ENCODE results near the gene KIF3B.

KIF3B gene

DNA sequence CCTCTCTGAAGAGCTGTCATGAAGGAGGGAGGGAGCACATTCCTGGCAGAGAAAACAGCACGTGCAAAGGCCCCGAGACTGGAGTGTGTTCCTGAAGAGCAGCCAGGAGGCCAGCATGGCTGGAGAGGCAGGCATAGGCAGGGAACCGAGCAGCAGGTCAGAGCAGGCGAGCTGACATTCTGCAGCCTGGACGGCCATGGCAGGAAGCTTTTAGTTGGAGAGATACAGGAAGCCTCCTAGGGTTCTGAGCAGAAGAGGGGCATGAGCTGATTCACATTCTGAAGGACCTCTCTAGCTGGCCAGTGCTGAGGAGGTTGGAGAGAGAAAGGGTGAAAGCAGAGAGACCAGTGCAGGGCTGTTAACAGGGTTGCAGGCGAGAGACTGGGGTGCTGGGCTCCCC, 40.0 kb upstream of the KIF3B start:
- H2AFZ ChIP-seq (ENCODE audit: low read length), result no peak overlapping the region
- H3F3A ChIP-seq (ENCODE audit: insufficient read depth, low read length), result no peaks in the 10 kb centered on the region
- H3K9me3 ChIP-seq (ENCODE audit: low read length), result no peaks in the 10 kb centered on the region
- no peak overlapping the region for H3K4me2 ChIP-seq (ENCODE audit: low read length)
- H3K4me1 ChIP-seq (ENCODE audit: insufficient read depth, low read length, severe bottlenecking), result no peaks in the 10 kb centered on the region
- H4K20me1 ChIP-seq (ENCODE audit: insufficient read depth, low read length), result no peaks in the 10 kb centered on the region
- TF ChIP-seq, protein P1, sequence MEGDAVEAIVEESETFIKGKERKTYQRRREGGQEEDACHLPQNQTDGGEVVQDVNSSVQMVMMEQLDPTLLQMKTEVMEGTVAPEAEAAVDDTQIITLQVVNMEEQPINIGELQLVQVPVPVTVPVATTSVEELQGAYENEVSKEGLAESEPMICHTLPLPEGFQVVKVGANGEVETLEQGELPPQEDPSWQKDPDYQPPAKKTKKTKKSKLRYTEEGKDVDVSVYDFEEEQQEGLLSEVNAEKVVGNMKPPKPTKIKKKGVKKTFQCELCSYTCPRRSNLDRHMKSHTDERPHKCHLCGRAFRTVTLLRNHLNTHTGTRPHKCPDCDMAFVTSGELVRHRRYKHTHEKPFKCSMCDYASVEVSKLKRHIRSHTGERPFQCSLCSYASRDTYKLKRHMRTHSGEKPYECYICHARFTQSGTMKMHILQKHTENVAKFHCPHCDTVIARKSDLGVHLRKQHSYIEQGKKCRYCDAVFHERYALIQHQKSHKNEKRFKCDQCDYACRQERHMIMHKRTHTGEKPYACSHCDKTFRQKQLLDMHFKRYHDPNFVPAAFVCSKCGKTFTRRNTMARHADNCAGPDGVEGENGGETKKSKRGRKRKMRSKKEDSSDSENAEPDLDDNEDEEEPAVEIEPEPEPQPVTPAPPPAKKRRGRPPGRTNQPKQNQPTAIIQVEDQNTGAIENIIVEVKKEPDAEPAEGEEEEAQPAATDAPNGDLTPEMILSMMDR (IDR thresholded peaks at IDR 0.05; ENCODE audit: low read length), result no peak
- no peak for TF ChIP-seq EZH2 (IDR thresholded peaks at IDR 0.05; ENCODE audit: borderline replicate concordance, low read length)
- H3K27ac ChIP-seq (ENCODE audit: low read depth, low read length, poor library complexity, severe bottlenecking), result no peak overlapping the region
- no peak overlapping the region for H3K9ac ChIP-seq (ENCODE audit: low read length)
- H3K27me3 ChIP-seq (ENCODE audit: insufficient read depth, low read length), result no peaks in the 10 kb centered on the region
- no peaks in the 10 kb centered on the region for H3K9me2 ChIP-seq (ENCODE audit: low read depth, low read length)
- H3K36me3 ChIP-seq (ENCODE audit: insufficient read depth, low read length), result peaks cover 46% of the 10 kb centered on the region
- no peak overlapping the region for H3K4me3 ChIP-seq (ENCODE audit: low read depth, low read length, poor library complexity, severe bottlenecking)
- no peaks in the 10 kb centered on the region for H3K79me2 ChIP-seq (ENCODE audit: insufficient read depth, low read length)

DNA sequence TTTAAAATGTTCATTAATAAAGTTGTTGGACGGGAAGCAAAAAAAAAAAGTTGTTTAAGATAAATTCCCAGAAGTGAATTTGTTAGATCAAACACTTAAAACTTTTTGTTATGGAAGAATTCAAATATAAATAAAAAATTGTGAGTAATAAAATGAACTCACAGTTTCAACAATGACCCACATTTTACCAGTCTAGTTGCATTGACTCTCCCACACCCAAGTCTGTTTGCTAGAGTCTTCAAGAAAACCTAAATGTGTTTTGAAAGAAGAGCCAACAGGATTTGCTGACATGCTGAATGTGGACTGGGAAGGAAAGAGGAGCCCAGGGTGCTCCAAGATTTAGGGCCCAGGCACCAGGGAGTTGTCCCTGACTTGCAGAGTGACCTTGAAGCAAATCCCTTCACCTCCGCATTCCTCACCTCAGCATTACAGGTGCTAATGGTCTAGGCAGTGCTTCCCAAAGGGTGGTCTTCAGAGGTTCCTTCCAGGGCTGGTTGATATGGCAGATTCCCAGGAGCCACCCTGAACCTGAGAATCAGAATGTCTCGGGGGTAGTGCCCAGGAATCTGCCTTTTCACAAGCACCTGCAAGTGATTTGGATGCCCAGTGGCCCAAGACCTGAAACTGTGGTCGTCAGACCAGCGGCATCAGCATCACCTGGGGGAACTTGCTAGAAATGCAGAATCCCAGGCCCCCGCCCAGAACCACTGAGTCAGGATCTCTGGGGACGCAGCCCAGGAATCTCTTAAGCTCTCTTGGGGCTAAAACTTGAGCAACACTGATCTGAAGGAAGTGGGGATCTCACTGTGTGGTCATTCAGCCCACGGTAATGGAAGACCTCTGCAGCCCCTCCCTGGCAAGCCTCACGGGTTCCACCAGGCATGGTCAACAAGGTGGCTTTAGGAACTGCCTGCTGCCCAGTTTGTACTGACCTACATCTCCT, 38.7 kb upstream of the KIF3B start:
- no peak overlapping the region for H2AFZ ChIP-seq (ENCODE audit: low read length)
- no peak overlapping the region for H3K27ac ChIP-seq (ENCODE audit: low read depth, low read length, poor library complexity, severe bottlenecking)
- H3K9me3 ChIP-seq (ENCODE audit: low read length), result no peaks in the 10 kb centered on the region
- H4K20me1 ChIP-seq (ENCODE audit: insufficient read depth, low read length), result no peaks in the 10 kb centered on the region
- H3K9me2 ChIP-seq (ENCODE audit: low read depth, low read length), result no peaks in the 10 kb centered on the region
- H3K27me3 ChIP-seq (ENCODE audit: insufficient read depth, low read length), result no peaks in the 10 kb centered on the region
- H3K4me2 ChIP-seq (ENCODE audit: low read length), result no peak overlapping the region
- TF ChIP-seq, protein P1 (IDR thresholded peaks at IDR 0.05; ENCODE audit: low read length), result no peak
- TF ChIP-seq EZH2 (IDR thresholded peaks at IDR 0.05; ENCODE audit: borderline replicate concordance, low read length), result no peak
- no peaks in the 10 kb centered on the region for H3F3A ChIP-seq (ENCODE audit: insufficient read depth, low read length)
- peaks cover 34% of the 10 kb centered on the region for H3K36me3 ChIP-seq (ENCODE audit: insufficient read depth, low read length)
- H3K79me2 ChIP-seq (ENCODE audit: insufficient read depth, low read length), result no peaks in the 10 kb centered on the region
- no peaks in the 10 kb centered on the region for H3K4me1 ChIP-seq (ENCODE audit: insufficient read depth, low read length, severe bottlenecking)
- H3K4me3 ChIP-seq (ENCODE audit: low read depth, low read length, poor library complexity, severe bottlenecking), result no peak overlapping the region
- H3K9ac ChIP-seq (ENCODE audit: low read length), result no peak overlapping the region

DNA sequence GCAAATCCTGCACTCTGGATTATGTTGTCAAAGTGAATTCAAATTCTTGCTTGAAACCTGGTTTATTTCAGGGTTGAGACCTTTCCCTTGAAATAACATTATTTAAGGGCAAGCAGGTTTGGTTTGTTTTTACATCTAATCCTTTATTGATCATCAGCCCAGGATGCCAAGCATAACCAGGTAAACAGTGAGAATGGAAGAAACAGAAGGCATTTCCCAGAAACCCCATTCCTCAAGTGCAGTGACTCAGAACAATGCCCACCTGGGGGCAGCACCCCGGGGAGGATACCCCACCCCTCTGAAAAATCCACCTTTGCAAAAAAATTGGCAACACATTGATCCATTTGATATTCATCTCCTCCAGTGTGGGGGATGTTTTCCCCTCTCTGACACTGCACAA, 37.2 kb upstream of the KIF3B start:
- no peak overlapping the region for H2AFZ ChIP-seq (ENCODE audit: low read length)
- no peak overlapping the region for H3K4me2 ChIP-seq (ENCODE audit: low read length)
- TF ChIP-seq, protein P1 (IDR thresholded peaks at IDR 0.05; ENCODE audit: low read length), result peak; percentile 29; the same call in 1 of the 2 replicates
- no peak for TF ChIP-seq EZH2 (IDR thresholded peaks at IDR 0.05; ENCODE audit: borderline replicate concordance, low read length)
- no peaks in the 10 kb centered on the region for H3K9me3 ChIP-seq (ENCODE audit: low read length)
- no peaks in the 10 kb centered on the region for H3K79me2 ChIP-seq (ENCODE audit: insufficient read depth, low read length)
- no peak overlapping the region for H3K9ac ChIP-seq (ENCODE audit: low read length)
- H3K9me2 ChIP-seq (ENCODE audit: low read depth, low read length), result no peaks in the 10 kb centered on the region
- no peaks in the 10 kb centered on the region for H3K4me1 ChIP-seq (ENCODE audit: insufficient read depth, low read length, severe bottlenecking)
- H3K36me3 ChIP-seq (ENCODE audit: insufficient read depth, low read length), result peaks cover 22% of the 10 kb centered on the region
- H3K4me3 ChIP-seq (ENCODE audit: low read depth, low read length, poor library complexity, severe bottlenecking), result no peak overlapping the region
- no peak overlapping the region for H3K27ac ChIP-seq (ENCODE audit: low read depth, low read length, poor library complexity, severe bottlenecking)
- no peaks in the 10 kb centered on the region for H3K27me3 ChIP-seq (ENCODE audit: insufficient read depth, low read length)
- H3F3A ChIP-seq (ENCODE audit: insufficient read depth, low read length), result no peaks in the 10 kb centered on the region
- no peaks in the 10 kb centered on the region for H4K20me1 ChIP-seq (ENCODE audit: insufficient read depth, low read length)
